Right lobe of liver (tissue), 6 donors: ENCODE data around the gene MYL10. TPM values are rescaled to one million over a fixed set of nuclear protein-coding genes. Genes with fewer than 3 reads are reported as not detected.

ENCODE experiments used
- ATAC-seq, 4 donors: fragments of 200-7000 bp; cut with Tn5 transposase; one replicate each; pipeline ENCODE4 v1.9.1; 2020; ENCODE audit warnings: mild to moderate bottlenecking in 4 of 4, moderate library complexity in 4 of 4
- DNase-seq, 3 donors: peaks; one replicate each; pipeline ENCODE4 v3.0.0-alpha.2; 2020
- H3K27ac ChIP-seq, 3 donors: fragments of 200-600 bp; one replicate each; pipeline ENCODE4 v1.8.0; 2022
- H3K27me3 ChIP-seq, 2 donors: fragments of 200-600 bp; one replicate each; pipeline ENCODE4 v1.8.0; 2022
- H3K36me3 ChIP-seq, 4 donors: fragments of 200-600 bp; sonication (generic) in 1 of 4; one replicate each; pipeline versions ENCODE4 v1.5.1 to v1.8.0; 2017 to 2022; ENCODE audit warnings: control low read depth in 1 of 4
- H3K4me1 ChIP-seq, 4 donors: fragments of 200-600 bp; sonication (generic) in 1 of 4; one replicate each; pipeline versions ENCODE4 v1.5.1 to v1.8.0; 2017 to 2022; ENCODE audit warnings: control low read depth in 1 of 4
- H3K4me3 ChIP-seq, 3 donors: fragments of 200-600 bp; one replicate each; pipeline ENCODE4 v1.8.0; 2022
- H3K9me3 ChIP-seq, 4 donors: fragments of 200-600 bp; sonication (generic) in 1 of 4; one replicate each; pipeline versions ENCODE4 v1.5.1 to v1.8.0; 2017 to 2022; ENCODE audit warnings: control low read depth in 1 of 4
- POLR2A ChIP-seq: fragments of 450-650 bp; IDR thresholded peaks from one replicate; pipeline ENCODE4 v1.6.1; 2017; ENCODE audit warnings: antibody characterized with exemption, mild to moderate bottlenecking
- WGBS: methylation state at CpG from one replicate; pipeline ENCODE4 v1.1.6; 2018; ENCODE audit warnings: low coverage, low lambda C conversion rate; ENCODE audit not compliant: insufficient coverage; ENCODE audit errors: missing lambda C conversion rate; 5-methylcytosine and 5-hydroxymethylcytosine counted together
- intact Hi-C, 2 donors: fragments of 100-400 bp; cut with DNase I; formaldehyde crosslinking; loops; one replicate each; pipeline versions ENCODE4 v1.11.2 to v1.14.1; 2022
- total RNA-seq, 6 experiments: library from RNA; depleted of rRNA in 2 of 6; stranded (reverse); fragments of >200 nt in 2 of 6; fragmentation: NEBNext Ultra II Directional in 3 of 6; extraction: Animal tissue kit (Norgen Biotek cat#: 25700) in 3 of 6; gene quantifications; one replicate each; pipeline versions ENCODE4 v1.1.0 to v1.2.4, GENCODE V29; 2016 to 2023
- TF ChIP-seq, protein P1 (sequence below), 4 donors: fragments of 200-600 bp in 3 of 4; fragments of 450-650 bp in 1 of 4; IDR thresholded peaks; one replicate each; pipeline versions ENCODE4 v1.5.1 to v1.8.0; 2016 to 2022; ENCODE audit warnings: antibody characterized with exemption in 4 of 4, mild to moderate bottlenecking in 2 of 4
- donor health status: DM: no; HTN: yes; CAD: no.
- donor health status: DM: no; HTN: no; CAD: no.
- donor health status: DM: no; HTN: no; CAD: no.
- donor health status: DM: no; HTN: yes; CAD: no.
- donor health status: DM: no; HTN: yes; CAD: no.

The MYL10 gene
- total RNA-seq, 6 experiments from 2014 or later: not detected

DNA sequence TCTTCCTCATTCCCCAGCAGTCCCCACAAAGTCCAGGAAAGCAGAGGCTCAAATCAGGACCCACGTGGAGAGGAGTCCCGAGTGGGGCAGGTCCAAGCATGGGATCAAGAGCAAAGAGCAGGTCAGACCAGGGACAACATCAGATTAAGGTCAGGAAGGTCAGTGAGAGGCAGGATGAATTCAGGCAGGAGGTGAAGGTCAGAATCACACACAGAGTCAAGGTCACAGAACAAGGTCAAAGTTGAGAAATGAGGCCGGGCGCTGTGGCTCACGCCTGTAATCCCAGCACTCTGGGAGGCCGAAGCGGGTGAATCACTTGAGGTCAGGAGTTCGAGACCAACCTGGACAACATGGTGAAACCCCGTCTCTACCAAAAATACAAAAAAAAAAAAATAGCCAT is 2.3 kb downstream of the MYL10 start:
- WGBS: 34% methylated on average over 9 of the region's 9 CpGs
- Histone ChIP-seq H3K4me3 (no peak overlapping the region), H3K9me3 (no peaks in the 10 kb centered on the region), H3K4me1 (no peaks in the 10 kb centered on the region), H3K27ac (no peak overlapping the region), H3K36me3 (no peaks in the 10 kb centered on the region), H3K27me3 (no peaks in the 10 kb centered on the region)
- DNase-seq (no peak), ATAC-seq (no peak)
- TF ChIP-seq POLR2A: no peak
- TF ChIP-seq, protein P1, sequence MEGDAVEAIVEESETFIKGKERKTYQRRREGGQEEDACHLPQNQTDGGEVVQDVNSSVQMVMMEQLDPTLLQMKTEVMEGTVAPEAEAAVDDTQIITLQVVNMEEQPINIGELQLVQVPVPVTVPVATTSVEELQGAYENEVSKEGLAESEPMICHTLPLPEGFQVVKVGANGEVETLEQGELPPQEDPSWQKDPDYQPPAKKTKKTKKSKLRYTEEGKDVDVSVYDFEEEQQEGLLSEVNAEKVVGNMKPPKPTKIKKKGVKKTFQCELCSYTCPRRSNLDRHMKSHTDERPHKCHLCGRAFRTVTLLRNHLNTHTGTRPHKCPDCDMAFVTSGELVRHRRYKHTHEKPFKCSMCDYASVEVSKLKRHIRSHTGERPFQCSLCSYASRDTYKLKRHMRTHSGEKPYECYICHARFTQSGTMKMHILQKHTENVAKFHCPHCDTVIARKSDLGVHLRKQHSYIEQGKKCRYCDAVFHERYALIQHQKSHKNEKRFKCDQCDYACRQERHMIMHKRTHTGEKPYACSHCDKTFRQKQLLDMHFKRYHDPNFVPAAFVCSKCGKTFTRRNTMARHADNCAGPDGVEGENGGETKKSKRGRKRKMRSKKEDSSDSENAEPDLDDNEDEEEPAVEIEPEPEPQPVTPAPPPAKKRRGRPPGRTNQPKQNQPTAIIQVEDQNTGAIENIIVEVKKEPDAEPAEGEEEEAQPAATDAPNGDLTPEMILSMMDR (IDR thresholded peaks at IDR 0.05): no peak
- intact Hi-C loops: no loop called here

DNA sequence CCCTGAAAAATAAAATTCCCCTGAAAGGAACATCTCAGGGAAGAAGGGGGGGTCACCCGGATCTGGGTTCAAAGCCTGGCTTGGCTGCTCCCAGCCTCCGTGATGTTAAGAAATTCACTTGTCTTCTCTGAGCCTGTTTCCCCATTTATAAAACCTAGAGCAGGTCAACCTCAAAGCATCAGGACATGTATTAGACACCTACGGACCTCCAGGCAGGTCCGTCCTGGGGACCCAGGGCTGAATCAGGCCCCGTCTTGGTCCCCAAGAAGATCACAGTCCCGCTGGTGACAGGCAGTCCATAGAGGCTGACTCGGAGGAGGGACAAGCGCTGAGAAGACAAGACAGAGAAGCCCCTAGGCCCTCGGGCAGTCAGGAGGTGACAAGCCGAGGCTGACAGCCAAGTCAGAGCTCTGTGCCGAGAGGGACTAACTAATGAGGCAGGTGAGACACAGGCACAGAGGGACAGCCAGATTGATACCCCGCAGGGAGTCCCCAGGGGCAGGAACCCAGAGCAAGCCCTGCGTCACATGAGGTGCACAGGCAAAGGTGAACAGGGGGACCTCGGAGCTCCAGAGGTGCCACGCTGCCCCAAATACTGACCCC is 2.9 kb downstream of the MYL10 start:
- no peaks in the 10 kb centered on the region for H3K27me3 ChIP-seq
- H3K27ac ChIP-seq: no peak overlapping the region
- no peaks in the 10 kb centered on the region for H3K36me3 ChIP-seq
- intact Hi-C loops: no loop called here
- ATAC-seq: no peak
- H3K9me3 ChIP-seq: no peaks in the 10 kb centered on the region
- WGBS: 51% methylated on average over 8 of the region's 15 CpGs
- DNase-seq: no peak
- TF ChIP-seq, protein P1 (IDR thresholded peaks at IDR 0.05): no peak
- no peak for TF ChIP-seq POLR2A
- H3K4me1 ChIP-seq: no peaks in the 10 kb centered on the region
- no peak overlapping the region for H3K4me3 ChIP-seq

DNA sequence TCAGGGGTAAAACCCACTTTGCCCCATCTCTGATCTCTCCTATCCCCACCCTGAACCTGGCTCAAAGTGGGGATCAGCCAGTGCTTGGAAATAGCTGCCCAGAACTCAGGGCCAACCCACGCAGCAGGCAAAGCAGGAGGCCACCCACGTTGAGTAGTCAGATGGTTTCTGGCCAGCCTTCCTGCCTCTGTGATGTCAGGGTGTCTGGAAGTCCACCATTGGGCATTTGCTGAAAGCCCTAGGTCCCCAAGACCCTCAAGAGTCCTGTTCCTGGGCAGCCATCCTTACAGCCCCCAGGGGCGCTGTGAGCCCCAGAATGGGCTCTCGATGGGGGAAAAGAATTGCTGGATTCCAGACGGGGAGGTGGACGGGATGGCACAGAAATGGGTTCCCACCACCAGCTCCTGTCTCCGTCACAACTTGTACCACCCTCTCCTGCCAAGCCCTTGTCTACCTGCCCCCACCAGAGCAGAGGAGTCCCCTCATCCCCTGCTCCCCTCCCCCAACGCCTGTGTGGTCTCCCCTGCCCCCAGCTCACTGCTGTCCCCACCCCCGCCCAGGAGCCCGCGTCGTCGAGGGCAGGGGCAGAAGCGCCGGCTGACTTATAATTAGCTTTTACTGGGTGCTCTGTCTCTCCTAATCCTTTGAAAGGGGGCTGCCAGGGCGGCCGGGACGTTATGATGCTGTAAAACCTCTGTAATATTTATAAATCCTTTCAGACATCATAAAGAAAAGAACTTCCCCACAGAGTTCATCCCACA is 3.9 kb downstream of the MYL10 start:
- TF ChIP-seq POLR2A: no peak
- TF ChIP-seq, protein P1 (IDR thresholded peaks at IDR 0.05): no peak
- Histone ChIP-seq H3K36me3 (no peaks in the 10 kb centered on the region), H3K9me3 (no peaks in the 10 kb centered on the region), H3K27me3 (no peaks in the 10 kb centered on the region), H3K4me1 (no peaks in the 10 kb centered on the region), H3K27ac (no peak overlapping the region), H3K4me3 (no peak overlapping the region)
- intact Hi-C loops: no loop called here
- ATAC-seq (no peak), DNase-seq (no peak)
- WGBS: 14% methylated on average over 16 of the region's 18 CpGs

DNA sequence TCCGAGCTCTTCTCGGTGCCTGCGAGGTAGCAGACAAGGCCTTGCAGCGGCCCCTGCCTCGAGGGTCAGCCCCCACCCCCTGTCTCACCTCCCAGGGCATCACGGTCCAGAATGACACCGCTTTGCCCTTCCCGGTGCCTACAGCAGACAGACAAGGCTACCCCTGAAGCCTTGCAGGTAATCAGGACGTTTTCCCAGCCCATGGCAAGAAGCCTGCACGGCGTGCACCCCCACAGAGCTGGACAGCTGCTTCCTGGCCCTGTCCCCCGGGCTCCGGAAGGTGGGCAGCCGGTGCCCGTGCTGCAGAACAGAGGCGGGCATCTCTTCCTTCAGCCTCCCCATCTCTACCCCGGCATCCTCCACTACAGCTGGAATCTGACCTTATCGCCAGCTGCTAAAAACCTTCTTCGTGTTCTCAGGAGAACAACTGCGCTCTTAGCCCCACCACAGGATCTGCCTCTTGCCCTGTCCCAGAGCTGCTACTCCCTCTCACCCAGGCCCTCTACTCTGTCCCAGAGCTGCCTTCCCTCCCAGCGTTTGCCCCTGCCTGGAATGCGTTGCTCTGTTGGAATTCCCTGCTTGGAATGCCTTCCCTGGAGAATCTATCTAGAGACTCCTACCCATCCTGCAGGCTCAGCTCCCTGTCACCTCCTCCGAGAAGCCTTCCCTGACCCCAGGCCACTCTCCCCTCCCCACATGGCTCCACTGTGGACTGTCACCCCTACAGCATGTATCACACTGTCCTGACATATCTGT is 4.7 kb downstream of the MYL10 start:
- no peaks in the 10 kb centered on the region for H3K36me3 ChIP-seq
- DNase-seq: no peak
- WGBS: 56% methylated on average over 11 of the region's 23 CpGs
- intact Hi-C loops: no loop called here
- H3K4me1 ChIP-seq: no peaks in the 10 kb centered on the region
- no peak for TF ChIP-seq POLR2A
- TF ChIP-seq, protein P1 (IDR thresholded peaks at IDR 0.05): no peak
- H3K27ac ChIP-seq: no peak overlapping the region
- no peaks in the 10 kb centered on the region for H3K9me3 ChIP-seq
- no peaks in the 10 kb centered on the region for H3K27me3 ChIP-seq
- peak in 1 of 4 donors; percentile 17 for ATAC-seq
- no peak overlapping the region for H3K4me3 ChIP-seq
